Upper lobe of left lung (tissue), 4 donors: ENCODE measurements around the gene CABP1.

Source experiments
- EP300 ChIP-seq, 4 donors: sonication (generic); formaldehyde crosslinking; IDR thresholded peaks; one replicate each; pipeline ENCODE4 v1.5.1; 2017; ENCODE audit warnings: antibody characterized with exemption in 4 of 4, control low read depth in 2 of 4
- POLR2A ChIP-seq, 4 donors: fragments of 450-650 bp; IDR thresholded peaks; one replicate each; pipeline ENCODE4 v1.5.1; 2016 to 2017; ENCODE audit warnings: antibody characterized with exemption in 4 of 4, mild to moderate bottlenecking in 2 of 4
- POLR2AphosphoS5 ChIP-seq, 2 donors: sonication (generic); formaldehyde crosslinking; IDR thresholded peaks; one replicate each; pipeline ENCODE4 v1.5.1; 2017; ENCODE audit warnings: antibody characterized with exemption in 2 of 2
- TF ChIP-seq, protein P1 (sequence below), 6 experiments: fragments of 450-650 bp in 4 of 6; fragments of 200-600 bp in 2 of 6; sonication (generic) in 2 of 6; IDR thresholded peaks; one replicate each; pipeline ENCODE4 v1.5.1; 2016 to 2019; ENCODE audit warnings: antibody characterized with exemption in 6 of 6

DNA sequence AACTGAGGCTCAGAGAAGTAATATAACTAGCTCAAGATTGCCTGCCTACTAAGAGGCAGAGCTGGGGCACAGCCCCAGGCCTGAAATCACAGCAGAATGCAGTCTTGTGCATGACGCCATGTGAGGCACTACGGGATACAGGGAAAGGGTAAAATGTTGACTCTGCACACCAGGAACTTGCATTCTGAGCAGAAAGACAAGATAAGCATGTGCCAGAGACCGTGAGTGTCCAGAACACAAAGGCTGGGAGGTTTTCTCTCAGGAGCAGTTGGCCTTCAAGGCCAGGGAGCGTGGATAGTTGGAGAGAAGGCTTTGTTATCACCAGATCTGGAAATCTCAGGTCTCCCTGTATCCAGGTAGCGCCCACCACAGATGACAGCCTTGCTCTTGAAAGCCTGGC lies 23.3 kb downstream of the CABP1 start:
- TF ChIP-seq, protein P1, sequence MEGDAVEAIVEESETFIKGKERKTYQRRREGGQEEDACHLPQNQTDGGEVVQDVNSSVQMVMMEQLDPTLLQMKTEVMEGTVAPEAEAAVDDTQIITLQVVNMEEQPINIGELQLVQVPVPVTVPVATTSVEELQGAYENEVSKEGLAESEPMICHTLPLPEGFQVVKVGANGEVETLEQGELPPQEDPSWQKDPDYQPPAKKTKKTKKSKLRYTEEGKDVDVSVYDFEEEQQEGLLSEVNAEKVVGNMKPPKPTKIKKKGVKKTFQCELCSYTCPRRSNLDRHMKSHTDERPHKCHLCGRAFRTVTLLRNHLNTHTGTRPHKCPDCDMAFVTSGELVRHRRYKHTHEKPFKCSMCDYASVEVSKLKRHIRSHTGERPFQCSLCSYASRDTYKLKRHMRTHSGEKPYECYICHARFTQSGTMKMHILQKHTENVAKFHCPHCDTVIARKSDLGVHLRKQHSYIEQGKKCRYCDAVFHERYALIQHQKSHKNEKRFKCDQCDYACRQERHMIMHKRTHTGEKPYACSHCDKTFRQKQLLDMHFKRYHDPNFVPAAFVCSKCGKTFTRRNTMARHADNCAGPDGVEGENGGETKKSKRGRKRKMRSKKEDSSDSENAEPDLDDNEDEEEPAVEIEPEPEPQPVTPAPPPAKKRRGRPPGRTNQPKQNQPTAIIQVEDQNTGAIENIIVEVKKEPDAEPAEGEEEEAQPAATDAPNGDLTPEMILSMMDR (IDR thresholded peaks at IDR 0.05), result no peak
- TF ChIP-seq POLR2A (IDR thresholded peaks at IDR 0.05) (no peak), EP300 (IDR thresholded peaks at IDR 0.05) (no peak), POLR2AphosphoS5 (IDR thresholded peaks at IDR 0.05) (no peak)
